HuH-7.5 (cell line): Measurements from ENCODE around the gene RUBCN.
"Not testable (repeated sequence)": the region's sequence is repeated elsewhere in the genome, so short reads cannot be mapped to it uniquely, and the experiment has no call there.

Experiments used
- DNase-seq: peaks from one replicate; pipeline ENCODE4 v3.0.0; 2011; ENCODE audit warnings: low spot score

Gene RUBCN

GRCh38 chr3:197734667-197735318, 1.9 kb downstream of the RUBCN start:
- no peak for DNase-seq

GRCh38 chr3:197733042-197733441, 3.7 kb downstream of the RUBCN start:
- DNase-seq = no peak

- DNase-seq = not testable (repeated sequence)
Observed at GRCh38 chr3:197731483-197731882, 5.2 kb downstream of the RUBCN start.

- not testable (repeated sequence) for DNase-seq
Observed at GRCh38 chr3:197730770-197731169, 5.9 kb downstream of the RUBCN start.

GRCh38 chr3:197730200-197730599, 6.5 kb downstream of the RUBCN start:
- no peak for DNase-seq

- DNase-seq = no peak
Observed at GRCh38 chr3:197728487-197728886, 8.2 kb downstream of the RUBCN start.

- DNase-seq = not testable (repeated sequence)
Observed at GRCh38 chr3:197727878-197728277, 8.8 kb downstream of the RUBCN start.

GRCh38 chr3:197722734-197723133, 14.0 kb downstream of the RUBCN start:
- no peak for DNase-seq

GRCh38 chr3:197720694-197721093, 16.0 kb downstream of the RUBCN start:
- DNase-seq = no peak

GRCh38 chr3:197718891-197719290, 17.8 kb downstream of the RUBCN start:
- no peak for DNase-seq

GRCh38 chr3:197714251-197714650, 22.5 kb downstream of the RUBCN start:
- no peak for DNase-seq

GRCh38 chr3:197713477-197713822, 23.3 kb downstream of the RUBCN start:
- no peak for DNase-seq

- DNase-seq = no peak
Observed at GRCh38 chr3:197711973-197712707, 24.6 kb downstream of the RUBCN start.

- DNase-seq = not testable (repeated sequence)
Observed at GRCh38 chr3:197710965-197711364, 25.7 kb downstream of the RUBCN start.

- DNase-seq = no peak
Observed at GRCh38 chr3:197709135-197709534, 27.6 kb downstream of the RUBCN start.

GRCh38 chr3:197706658-197707057, 30.0 kb downstream of the RUBCN start:
- no peak for DNase-seq

- DNase-seq = no peak
Observed at GRCh38 chr3:197701841-197702240, 34.9 kb downstream of the RUBCN start.

- DNase-seq = no peak
Observed at GRCh38 chr3:197700095-197700494, 36.6 kb downstream of the RUBCN start.

- DNase-seq = no peak
Observed at GRCh38 chr3:197697355-197697754, 39.3 kb downstream of the RUBCN start.

- no peak for DNase-seq
Observed at GRCh38 chr3:197694251-197694650, 42.5 kb downstream of the RUBCN start.

- no peak for DNase-seq
Observed at GRCh38 chr3:197692641-197693040, 44.1 kb downstream of the RUBCN start.

- DNase-seq = no peak
Observed at GRCh38 chr3:197690754-197691153, 46.0 kb downstream of the RUBCN start.

GRCh38 chr3:197687570-197687969, 49.1 kb downstream of the RUBCN start:
- DNase-seq = no peak

GRCh38 chr3:197686899-197687298, 49.8 kb downstream of the RUBCN start:
- no peak for DNase-seq
